HepG2 (cell line): ENCODE measurements around the gene TTC39C. TPM values are rescaled to one million over a fixed set of nuclear protein-coding genes. Genes with fewer than 3 reads are reported as not detected.

Experiments used
- FOSL2 ChIP-seq: sonication (generic); formaldehyde crosslinking; IDR thresholded peaks from 2 replicates; pipeline ENCODE4 v1.4.0; 2020; ENCODE audit warnings: missing genetic modification reagents
- HNRNPK ChIP-seq: fragments of 200-400 bp; formaldehyde crosslinking; IDR thresholded peaks from 2 replicates; pipeline ENCODE4 v1.6.1; 2018; ENCODE audit warnings: low read length, low read depth, moderate library complexity, mild to moderate bottlenecking; ENCODE audit not compliant: poor library complexity, severe bottlenecking
- KAT8 ChIP-seq: IDR thresholded peaks from 2 replicates; pipeline ENCODE4 v1.6.1; 2016; ENCODE audit warnings: missing genetic modification reagents, missing compliant biosample characterization
- NFRKB ChIP-seq: fragments of 450-650 bp; IDR thresholded peaks from 2 replicates; pipeline ENCODE4 v1.6.1; 2017
- NFYB ChIP-seq: sonication (generic); formaldehyde crosslinking; IDR thresholded peaks from 2 replicates; pipeline ENCODE4 v1.4.0; 2020; ENCODE audit warnings: missing genetic modification reagents
- PITX1 ChIP-seq: sonication (generic); formaldehyde crosslinking; IDR thresholded peaks from 2 replicates; pipeline ENCODE4 v1.5.1; 2020; ENCODE audit warnings: mild to moderate bottlenecking, missing genetic modification reagents
- RORA ChIP-seq: sonication (generic); formaldehyde crosslinking; IDR thresholded peaks from 2 replicates; pipeline ENCODE4 v1.5.0; 2020; ENCODE audit warnings: mild to moderate bottlenecking, missing genetic modification reagents, moderate library complexity
- ZNF263 ChIP-seq: sonication (generic); formaldehyde crosslinking; IDR thresholded peaks from 2 replicates; pipeline ENCODE4 v1.4.0; 2020; ENCODE audit warnings: missing genetic modification reagents
- ZNF577 ChIP-seq: sonication (generic); formaldehyde crosslinking; IDR thresholded peaks from 2 replicates; pipeline ENCODE4 v1.4.0; 2020; ENCODE audit warnings: mild to moderate bottlenecking, low read depth, missing genetic modification reagents, borderline replicate concordance
- ZNF746 ChIP-seq: sonication (generic); formaldehyde crosslinking; IDR thresholded peaks from 2 replicates; pipeline ENCODE4 v1.8.0; 2022; ENCODE audit warnings: mild to moderate bottlenecking, missing genetic modification reagents
- ZNF772 ChIP-seq: sonication (generic); formaldehyde crosslinking; IDR thresholded peaks from 2 replicates; pipeline ENCODE4 v1.5.0; 2020; ENCODE audit warnings: mild to moderate bottlenecking, missing genetic modification reagents
- ZNF83 ChIP-seq: sonication (generic); formaldehyde crosslinking; IDR thresholded peaks from 2 replicates; pipeline ENCODE4 v1.4.0; 2020; ENCODE audit warnings: missing genetic modification reagents, mild to moderate bottlenecking, borderline replicate concordance
- polyA plus RNA-seq, 8 experiments: library from polyadenylated mRNA; depleted of rRNA in 3 of 8; stranded (reverse) in 7 of 8; unstranded in 1 of 8; fragments of >200 nt; fragmentation: Illumina TruSeq in 4 of 8; extraction: Trizol in 4 of 8; gene quantifications; 2 replicates each; pipeline versions ENCODE4 v1.2.1 to v1.2.3, GENCODE V29; 2011 to 2016; ENCODE audit warnings: low read depth in 4 of 8, missing spikeins in 1 of 8, mixed read lengths in 1 of 8; ENCODE audit not compliant: insufficient read depth in 1 of 8
- total RNA-seq, 5 experiments: library from RNA; depleted of rRNA; stranded (reverse); fragments of >200 nt; fragmentation: Illumina TruSeq; extraction: Trizol; gene quantifications; 2 replicates each; pipeline ENCODE4 v1.2.3, GENCODE V29; 2016; ENCODE audit warnings: low read depth in 1 of 5
- TF ChIP-seq, protein P1 (sequence below): sonication (generic); formaldehyde crosslinking; IDR thresholded peaks from 2 replicates; pipeline ENCODE4 v1.4.0; 2020; ENCODE audit warnings: mild to moderate bottlenecking, missing genetic modification reagents
- TF ChIP-seq, protein P2 (sequence below): sonication (generic); formaldehyde crosslinking; IDR thresholded peaks from 2 replicates; pipeline ENCODE4 v1.4.0; 2020; ENCODE audit warnings: missing genetic modification reagents
- TF ChIP-seq, protein P3 (sequence below): sonication (generic); formaldehyde crosslinking; IDR thresholded peaks from 2 replicates; pipeline ENCODE4 v1.4.0; 2020; ENCODE audit warnings: low read depth, mild to moderate bottlenecking, missing genetic modification reagents
- TF ChIP-seq, protein P4 (sequence below): IDR thresholded peaks from 2 replicates; pipeline ENCODE4 v1.6.1; 2012; ENCODE audit warnings: low read depth, low read length, improper control_type of control experiment

TTC39C gene
- total and polyA plus RNA-seq, 2 of the 13 experiments (the other 11 are each of a cell fraction or from before 2014, with no cell fraction given), result 19.1 to 25.9 TPM

DNA sequence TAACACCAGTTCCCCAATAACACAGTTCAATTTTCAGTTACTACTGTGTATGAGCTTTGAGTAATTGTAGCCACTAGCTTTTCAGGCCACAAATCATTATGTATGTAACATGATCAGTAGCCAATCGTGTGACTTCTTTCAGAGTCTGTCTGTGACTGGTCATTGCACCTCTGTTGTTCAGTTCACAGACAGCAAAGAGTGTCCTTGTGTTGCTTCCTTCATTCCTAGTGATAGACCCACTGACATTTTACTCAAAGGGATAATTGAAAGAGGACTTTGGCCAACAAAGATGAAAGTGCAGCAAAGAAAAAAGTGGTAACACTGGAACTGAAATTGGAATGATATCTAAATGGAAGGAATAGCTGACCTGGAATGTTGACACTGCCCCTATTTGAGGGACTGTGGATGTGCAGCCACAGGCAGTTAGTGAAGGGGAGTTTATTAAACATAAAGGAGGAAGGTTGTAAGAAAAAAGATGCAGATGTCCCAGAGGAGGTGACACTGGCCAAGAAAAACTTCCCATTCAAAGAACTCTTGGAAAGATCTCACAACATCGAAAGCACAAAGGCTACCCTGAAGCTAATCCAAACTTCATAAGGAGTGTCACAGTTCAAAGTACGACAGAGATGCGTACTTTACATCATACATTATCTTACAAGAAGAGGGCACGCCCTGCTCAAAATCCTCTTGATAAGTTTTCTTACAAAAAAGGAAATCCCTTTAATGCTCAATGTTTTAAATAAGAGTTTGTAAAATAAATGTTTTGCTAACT is 19.3 kb downstream of the TTC39C start (continued):
- TF ChIP-seq, protein P1, sequence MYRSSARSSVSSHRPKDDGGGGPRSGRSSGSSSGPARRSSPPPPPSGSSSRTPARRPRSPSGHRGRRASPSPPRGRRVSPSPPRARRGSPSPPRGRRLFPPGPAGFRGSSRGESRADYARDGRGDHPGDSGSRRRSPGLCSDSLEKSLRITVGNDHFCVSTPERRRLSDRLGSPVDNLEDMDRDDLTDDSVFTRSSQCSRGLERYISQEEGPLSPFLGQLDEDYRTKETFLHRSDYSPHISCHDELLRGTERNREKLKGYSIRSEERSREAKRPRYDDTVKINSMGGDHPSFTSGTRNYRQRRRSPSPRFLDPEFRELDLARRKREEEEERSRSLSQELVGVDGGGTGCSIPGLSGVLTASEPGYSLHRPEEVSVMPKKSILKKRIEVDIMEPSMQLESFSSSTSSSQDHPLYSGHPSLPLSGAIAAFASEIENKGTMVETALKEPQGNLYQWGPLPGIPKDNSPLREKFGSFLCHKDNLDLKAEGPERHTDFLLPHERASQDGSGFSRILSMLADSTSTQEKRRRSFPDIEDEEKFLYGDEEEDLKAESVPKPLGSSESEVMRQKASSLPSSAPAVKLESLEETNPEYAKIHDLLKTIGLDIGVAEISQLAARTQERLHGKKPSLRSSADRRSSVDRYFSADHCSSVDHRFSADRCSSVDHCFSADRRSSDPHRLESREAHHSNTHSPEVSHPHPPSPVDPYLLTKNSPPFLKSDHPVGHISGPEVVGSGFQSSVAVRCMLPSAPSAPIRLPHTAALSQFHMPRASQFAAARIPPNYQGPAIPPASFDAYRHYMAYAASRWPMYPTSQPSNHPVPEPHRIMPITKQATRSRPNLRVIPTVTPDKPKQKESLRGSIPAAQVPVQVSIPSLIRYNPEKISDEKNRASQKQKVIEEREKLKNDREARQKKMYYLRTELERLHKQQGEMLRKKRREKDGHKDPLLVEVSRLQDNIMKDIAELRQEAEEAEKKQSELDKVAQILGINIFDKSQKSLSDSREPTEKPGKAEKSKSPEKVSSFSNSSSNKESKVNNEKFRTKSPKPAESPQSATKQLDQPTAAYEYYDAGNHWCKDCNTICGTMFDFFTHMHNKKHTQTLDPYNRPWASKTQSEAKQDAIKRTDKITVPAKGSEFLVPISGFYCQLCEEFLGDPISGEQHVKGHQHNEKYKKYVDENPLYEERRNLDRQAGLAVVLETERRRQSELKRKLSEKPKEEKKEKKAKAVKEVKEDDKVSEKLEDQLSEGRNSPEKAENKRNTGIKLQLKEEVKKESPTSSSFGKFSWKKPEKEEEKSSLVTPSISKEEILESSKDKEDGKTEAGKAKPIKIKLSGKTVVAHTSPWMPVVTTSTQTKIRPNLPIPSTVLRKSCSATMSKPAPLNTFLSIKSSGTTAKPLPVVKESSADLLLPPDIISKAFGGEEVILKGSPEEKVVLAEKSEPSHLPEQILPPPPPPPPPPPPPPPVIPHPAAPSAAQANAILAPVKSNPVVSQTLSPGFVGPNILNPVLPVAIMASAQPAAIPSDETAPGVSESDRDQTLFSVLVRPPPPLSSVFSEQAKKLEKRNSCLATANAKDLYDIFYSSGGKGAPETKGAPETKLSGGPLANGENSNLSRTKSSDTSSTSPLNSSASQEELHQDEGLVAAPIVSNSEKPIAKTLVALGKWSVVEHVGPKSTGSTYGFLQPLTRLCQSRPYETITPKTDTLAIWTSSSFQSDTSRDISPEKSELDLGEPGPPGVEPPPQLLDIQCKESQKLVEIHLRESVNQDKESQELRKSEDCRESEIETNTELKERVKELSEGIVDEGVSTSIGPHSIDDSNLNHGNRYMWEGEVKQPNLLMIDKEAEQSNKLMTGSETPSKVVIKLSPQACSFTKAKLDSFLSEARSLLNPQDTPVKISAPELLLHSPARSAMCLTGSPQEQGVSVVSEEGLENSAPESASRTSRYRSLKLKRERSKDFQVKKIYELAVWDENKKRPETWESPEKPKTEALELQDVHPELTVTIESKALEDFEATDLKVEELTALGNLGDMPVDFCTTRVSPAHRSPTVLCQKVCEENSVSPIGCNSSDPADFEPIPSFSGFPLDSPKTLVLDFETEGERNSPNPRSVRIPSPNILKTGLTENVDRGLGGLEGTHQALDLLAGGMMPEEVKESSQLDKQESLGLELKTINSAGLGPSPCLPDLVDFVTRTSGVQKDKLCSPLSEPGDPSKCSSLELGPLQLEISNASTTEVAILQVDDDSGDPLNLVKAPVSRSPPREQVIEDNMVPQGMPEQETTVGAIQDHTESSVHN (CRISPR knock-in tag), result no peak
- TF ChIP-seq ZNF746 (CRISPR knock-in tag), result no peak
- TF ChIP-seq, protein P2, sequence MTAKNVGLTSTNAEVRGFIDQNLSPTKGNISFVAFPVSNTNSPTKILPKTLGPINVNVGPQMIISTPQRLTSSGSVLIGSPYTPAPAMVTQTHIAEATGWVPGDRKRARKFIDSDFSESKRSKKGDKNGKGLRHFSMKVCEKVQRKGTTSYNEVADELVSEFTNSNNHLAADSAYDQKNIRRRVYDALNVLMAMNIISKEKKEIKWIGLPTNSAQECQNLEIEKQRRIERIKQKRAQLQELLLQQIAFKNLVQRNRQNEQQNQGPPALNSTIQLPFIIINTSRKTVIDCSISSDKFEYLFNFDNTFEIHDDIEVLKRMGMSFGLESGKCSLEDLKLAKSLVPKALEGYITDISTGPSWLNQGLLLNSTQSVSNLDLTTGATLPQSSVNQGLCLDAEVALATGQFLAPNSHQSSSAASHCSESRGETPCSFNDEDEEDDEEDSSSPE (CRISPR knock-in tag), result no peak
- no peak for TF ChIP-seq ZNF263 (CRISPR knock-in tag)
- TF ChIP-seq HNRNPK, result no peak
- no peak for TF ChIP-seq FOSL2
- no peak for TF ChIP-seq RORA (CRISPR knock-in tag)
- TF ChIP-seq NFRKB, result no peak
- TF ChIP-seq ZNF772 (CRISPR knock-in tag), result no peak
- TF ChIP-seq, protein P3, sequence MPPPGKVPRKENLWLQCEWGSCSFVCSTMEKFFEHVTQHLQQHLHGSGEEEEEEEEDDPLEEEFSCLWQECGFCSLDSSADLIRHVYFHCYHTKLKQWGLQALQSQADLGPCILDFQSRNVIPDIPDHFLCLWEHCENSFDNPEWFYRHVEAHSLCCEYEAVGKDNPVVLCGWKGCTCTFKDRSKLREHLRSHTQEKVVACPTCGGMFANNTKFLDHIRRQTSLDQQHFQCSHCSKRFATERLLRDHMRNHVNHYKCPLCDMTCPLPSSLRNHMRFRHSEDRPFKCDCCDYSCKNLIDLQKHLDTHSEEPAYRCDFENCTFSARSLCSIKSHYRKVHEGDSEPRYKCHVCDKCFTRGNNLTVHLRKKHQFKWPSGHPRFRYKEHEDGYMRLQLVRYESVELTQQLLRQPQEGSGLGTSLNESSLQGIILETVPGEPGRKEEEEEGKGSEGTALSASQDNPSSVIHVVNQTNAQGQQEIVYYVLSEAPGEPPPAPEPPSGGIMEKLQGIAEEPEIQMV (CRISPR knock-in tag), result no peak
- no peak for TF ChIP-seq ZNF577 (CRISPR knock-in tag)
- TF ChIP-seq KAT8 (CRISPR knock-in tag), result no peak
- no peak for TF ChIP-seq ZNF83
- TF ChIP-seq, protein P4, sequence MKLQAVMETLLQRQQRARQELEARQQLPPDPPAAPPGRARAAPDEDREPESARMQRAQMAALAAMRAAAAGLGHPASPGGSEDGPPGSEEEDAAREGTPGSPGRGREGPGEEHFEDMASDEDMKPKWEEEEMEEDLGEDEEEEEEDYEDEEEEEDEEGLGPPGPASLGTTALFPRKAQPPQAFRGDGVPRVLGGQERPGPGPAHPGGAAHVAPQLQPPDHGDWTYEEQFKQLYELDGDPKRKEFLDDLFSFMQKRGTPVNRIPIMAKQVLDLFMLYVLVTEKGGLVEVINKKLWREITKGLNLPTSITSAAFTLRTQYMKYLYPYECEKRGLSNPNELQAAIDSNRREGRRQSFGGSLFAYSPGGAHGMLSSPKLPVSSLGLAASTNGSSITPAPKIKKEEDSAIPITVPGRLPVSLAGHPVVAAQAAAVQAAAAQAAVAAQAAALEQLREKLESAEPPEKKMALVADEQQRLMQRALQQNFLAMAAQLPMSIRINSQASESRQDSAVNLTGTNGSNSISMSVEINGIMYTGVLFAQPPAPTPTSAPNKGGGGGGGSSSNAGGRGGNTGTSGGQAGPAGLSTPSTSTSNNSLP, result peak; percentile 60
- TF ChIP-seq NFYB (CRISPR knock-in tag), result peak; percentile 23; the same call in 1 of the 2 replicates
- TF ChIP-seq PITX1, result no peak
